Activated naive CD8-positive, alpha-beta T cell treated with anti-CD3 and anti-CD28 coated beads, Interleukin-2, amount 10 ng/mL, durations not matched to agents 7 days and 5 days (primary cell): ENCODE data around the gene RNASE9. TPM values are rescaled to one million over a fixed set of nuclear protein-coding genes. Genes with fewer than 3 reads are reported as not detected.
"Not testable (repeated sequence)": the region's sequence is repeated elsewhere in the genome, so short reads cannot be mapped to it uniquely, and the experiment has no call there.

ENCODE experiments used
- ATAC-seq: fragments of 150-1000 bp; cut with Tn5 transposase; one replicate; pipeline ENCODE4 v1.10.0; 2021; ENCODE audit warnings: low read depth, moderate library complexity
- POLR2A ChIA-PET: fragments of 350-600 bp; sonication (Branson Sonifier 250); formaldehyde crosslinking; loops from one replicate; lab custom pipeline; 2021; ENCODE audit warnings: antibody characterized with exemption; lab: Charles Lee
- DNase-seq: peaks from one replicate; pipeline ENCODE4 v3.0.0; 2021
- H3K27ac Mint-ChIP-seq: one replicate; pipeline ENCODE4 v1.8.0; 2022; ENCODE audit warnings: mild to moderate bottlenecking, mixed read lengths
- H3K27me3 Mint-ChIP-seq: one replicate; pipeline ENCODE4 v1.8.0; 2022; ENCODE audit warnings: mild to moderate bottlenecking, moderate library complexity, mixed read lengths
- H3K36me3 Mint-ChIP-seq: one replicate; pipeline ENCODE4 v1.8.0; 2021; ENCODE audit warnings: mild to moderate bottlenecking, mixed read lengths
- H3K4me1 Mint-ChIP-seq: one replicate; pipeline ENCODE4 v1.8.0; 2021; ENCODE audit warnings: mixed read lengths
- H3K4me3 Mint-ChIP-seq: one replicate; pipeline ENCODE4 v1.8.0; 2022; ENCODE audit warnings: mild to moderate bottlenecking, moderate library complexity, mixed read lengths
- H3K9me3 Mint-ChIP-seq: one replicate; pipeline ENCODE4 v1.8.0; 2021; ENCODE audit warnings: mixed read lengths
- total RNA-seq, 2 experiments: library from RNA; stranded (reverse); gene quantifications; one replicate each; pipeline ENCODE4 v1.2.3, GENCODE V29; 2021

Gene RNASE9
- total RNA-seq, 2 experiments from 2014 or later: not detected

DNA sequence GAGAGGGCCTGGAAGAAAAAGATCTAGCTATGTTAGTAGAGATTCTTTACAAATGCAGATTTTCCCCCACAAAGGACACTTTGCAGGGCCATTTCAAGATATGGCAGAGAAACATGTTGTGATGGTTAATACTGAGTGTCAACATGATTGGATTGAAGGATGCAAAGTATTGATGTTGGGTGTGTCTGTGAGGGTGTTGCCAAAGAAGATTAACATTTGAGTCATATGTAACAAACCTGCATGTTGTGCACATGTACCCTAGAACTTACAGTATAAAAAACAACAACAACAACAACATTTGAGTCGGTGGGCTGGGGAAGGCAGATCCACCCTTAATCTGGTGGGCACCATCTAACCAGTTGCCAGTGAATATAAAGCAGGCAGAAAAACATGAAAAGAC lies 6.4 kb upstream of the RNASE9 start:
- H3K27ac Mint-ChIP-seq, DNase-seq, H3K4me3 Mint-ChIP-seq, POLR2A ChIA-PET, ATAC-seq, H3K36me3 Mint-ChIP-seq, H3K4me1 Mint-ChIP-seq: not testable (repeated sequence)
- H3K27me3 Mint-ChIP-seq: peaks cover 14% of the 10 kb centered on the region
- peaks cover 12% of the 10 kb centered on the region for H3K9me3 Mint-ChIP-seq

DNA sequence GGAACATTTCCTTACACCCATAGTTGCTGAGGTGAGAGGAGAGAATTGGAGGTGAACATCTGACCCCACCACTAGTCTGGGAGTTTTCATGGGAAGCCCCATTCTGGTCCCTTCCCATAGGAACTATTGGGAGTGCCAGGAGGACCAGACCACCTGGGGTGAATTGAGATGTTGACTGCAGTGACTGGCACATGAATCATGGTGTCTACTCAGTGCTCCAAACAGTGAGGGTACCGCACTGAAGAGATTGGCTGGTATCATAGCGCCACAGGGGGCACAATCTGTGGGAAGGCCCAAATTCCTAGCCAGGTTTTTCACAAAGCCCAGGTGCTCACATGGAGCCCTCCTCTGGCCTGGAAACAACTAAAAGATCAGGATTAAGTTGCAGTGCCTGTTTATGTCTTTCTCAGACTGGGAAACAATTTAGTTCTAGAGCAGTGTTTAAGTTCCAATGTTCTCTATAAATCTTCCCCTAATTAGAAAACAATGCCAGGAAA lies 3.7 kb upstream of the RNASE9 start:
- Mint-ChIP-seq H3K36me3 (peaks cover 5% of the 10 kb centered on the region), H3K4me3 (no peak overlapping the region), H3K27ac (no peak overlapping the region), H3K4me1 (peaks cover 5% of the 10 kb centered on the region), H3K27me3 (peaks cover 17% of the 10 kb centered on the region), H3K9me3 (peaks cover 12% of the 10 kb centered on the region)
- DNase-seq (no peak), ATAC-seq (no peak)
- POLR2A ChIA-PET: no interaction called here

DNA sequence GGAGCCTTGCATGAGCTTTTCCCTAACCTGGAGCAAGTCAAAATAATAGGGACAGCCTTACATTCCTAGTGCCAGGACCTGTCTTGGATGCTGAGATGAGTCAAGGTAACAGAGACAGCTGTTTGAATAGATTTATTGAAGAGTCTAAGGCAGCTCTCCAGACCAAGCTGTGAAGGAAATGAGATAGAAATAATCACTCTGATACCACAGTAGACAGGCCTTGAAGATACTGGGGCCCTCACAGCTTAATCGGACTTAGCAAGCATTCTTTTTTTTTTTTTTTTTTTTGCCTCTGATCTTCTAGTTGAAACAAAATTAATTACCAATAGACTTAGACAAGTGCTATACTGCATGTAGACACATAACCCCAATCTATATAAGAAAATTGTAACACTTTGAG lies 3.1 kb upstream of the RNASE9 start:
- H3K27me3 Mint-ChIP-seq: peaks cover 20% of the 10 kb centered on the region
- POLR2A ChIA-PET: no interaction called here
- H3K4me1 Mint-ChIP-seq: peaks cover 5% of the 10 kb centered on the region
- DNase-seq (no peak), ATAC-seq (no peak)
- peaks cover 7% of the 10 kb centered on the region for H3K9me3 Mint-ChIP-seq
- H3K36me3 Mint-ChIP-seq: peaks cover 4% of the 10 kb centered on the region
- H3K27ac Mint-ChIP-seq: no peak overlapping the region
- H3K4me3 Mint-ChIP-seq: no peak overlapping the region

DNA sequence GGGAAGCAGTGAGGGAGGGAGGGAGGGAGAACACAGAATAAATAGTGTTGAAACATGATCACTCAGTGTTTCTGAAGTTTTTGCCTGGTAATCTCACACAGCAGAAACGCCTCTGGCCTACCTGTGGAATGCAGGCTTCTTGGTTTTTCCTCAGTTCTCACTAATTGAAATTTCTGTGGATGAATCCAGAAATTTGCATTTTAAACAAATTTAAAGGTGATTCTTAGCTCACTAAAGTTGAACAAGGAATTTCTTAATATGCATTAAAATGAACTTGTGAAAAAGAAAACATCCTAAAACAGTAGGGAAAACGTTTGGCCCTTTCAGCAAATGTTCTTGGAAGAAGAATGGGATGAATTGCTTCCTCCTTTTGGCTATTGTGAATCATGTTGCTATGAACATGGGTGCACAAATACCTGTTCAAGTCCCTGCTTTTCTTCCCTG lies 1.4 kb downstream of the RNASE9 start:
- H3K27me3 Mint-ChIP-seq: peaks cover 28% of the 10 kb centered on the region
- no peak overlapping the region for H3K4me3 Mint-ChIP-seq
- DNase-seq (no peak), ATAC-seq (no peak)
- POLR2A ChIA-PET: no interaction called here
- no peak overlapping the region for H3K27ac Mint-ChIP-seq
- no peaks in the 10 kb centered on the region for H3K4me1 Mint-ChIP-seq
- no peaks in the 10 kb centered on the region for H3K36me3 Mint-ChIP-seq
- no peaks in the 10 kb centered on the region for H3K9me3 Mint-ChIP-seq

DNA sequence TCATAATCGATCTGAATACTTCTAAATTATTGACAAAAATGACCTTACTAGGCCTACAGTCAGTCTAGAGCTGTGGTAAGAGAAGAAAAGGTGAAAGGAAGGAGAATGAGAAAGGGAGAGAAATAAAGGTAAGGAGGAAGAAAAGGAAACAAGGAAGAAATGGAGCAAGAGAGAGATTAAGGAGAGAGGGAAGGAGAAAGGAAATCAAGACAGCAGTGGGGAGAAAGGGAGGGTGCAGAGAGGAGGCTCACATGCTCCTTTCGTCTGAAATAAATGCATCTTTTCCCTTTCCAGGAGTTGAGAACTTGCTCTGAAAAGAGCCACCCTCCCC lies 3.7 kb downstream of the RNASE9 start:
- no peaks in the 10 kb centered on the region for H3K36me3 Mint-ChIP-seq
- DNase-seq (no peak), ATAC-seq (no peak)
- H3K9me3 Mint-ChIP-seq: no peaks in the 10 kb centered on the region
- H3K27ac Mint-ChIP-seq: no peak overlapping the region
- peaks cover 14% of the 10 kb centered on the region for H3K27me3 Mint-ChIP-seq
- no peaks in the 10 kb centered on the region for H3K4me1 Mint-ChIP-seq
- POLR2A ChIA-PET: no interaction called here
- no peak overlapping the region for H3K4me3 Mint-ChIP-seq

DNA sequence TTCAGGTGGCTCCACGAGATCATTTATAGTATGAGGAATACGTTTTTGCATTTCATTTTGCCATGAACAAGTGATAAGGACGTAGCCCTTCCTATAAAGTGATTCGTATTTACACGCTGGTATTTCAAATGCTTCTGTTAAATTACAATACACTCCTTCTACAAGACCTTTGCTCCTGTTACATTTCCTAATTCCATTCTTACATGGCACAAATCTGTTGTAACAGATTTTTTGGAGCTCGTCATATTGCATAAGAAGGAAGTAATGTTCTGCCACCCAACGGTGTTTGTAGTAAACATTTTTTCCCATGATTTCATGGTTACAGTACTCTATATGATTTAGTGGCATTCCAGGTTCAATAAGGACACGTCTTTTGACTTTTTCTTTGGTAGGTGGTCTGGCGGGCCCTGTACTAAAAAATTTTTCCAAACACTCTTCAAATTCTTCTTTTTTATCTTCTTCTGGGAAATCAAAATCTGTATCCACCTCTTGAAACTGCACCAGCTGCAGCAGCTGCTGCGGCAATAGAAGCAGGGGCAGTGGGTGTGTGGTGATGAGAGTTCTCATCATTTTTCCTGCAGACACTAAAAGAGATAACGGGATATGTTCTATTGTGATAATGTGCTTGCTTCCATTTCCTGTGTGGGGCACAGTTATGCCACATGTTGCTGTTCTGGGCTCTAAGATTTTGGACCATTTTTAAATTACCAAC lies 4.2 kb downstream of the RNASE9 start:
- no peaks in the 10 kb centered on the region for H3K36me3 Mint-ChIP-seq
- ATAC-seq (no peak), DNase-seq (no peak)
- no peak overlapping the region for H3K4me3 Mint-ChIP-seq
- peaks cover 14% of the 10 kb centered on the region for H3K27me3 Mint-ChIP-seq
- no peaks in the 10 kb centered on the region for H3K9me3 Mint-ChIP-seq
- POLR2A ChIA-PET: no interaction called here
- no peak overlapping the region for H3K27ac Mint-ChIP-seq
- no peaks in the 10 kb centered on the region for H3K4me1 Mint-ChIP-seq

DNA sequence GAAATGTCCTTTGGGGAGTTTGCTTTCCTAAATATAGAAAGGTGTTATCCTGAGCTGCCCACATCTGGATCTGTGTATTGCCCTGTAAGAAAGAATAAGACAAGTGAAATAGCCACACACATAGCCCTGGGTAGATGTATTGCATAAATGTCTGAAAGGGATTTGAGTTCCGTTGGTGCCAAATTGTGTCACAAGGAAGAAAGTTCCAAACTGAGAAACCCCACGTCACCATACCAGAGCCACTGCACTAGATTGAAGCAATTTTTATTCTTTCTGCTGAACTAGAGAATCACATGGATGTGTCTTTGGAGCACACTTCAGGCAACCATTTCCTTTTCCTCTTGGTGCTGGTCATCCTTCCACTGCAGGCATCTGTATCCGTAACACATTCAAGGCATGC lies 5.0 kb downstream of the RNASE9 start:
- Mint-ChIP-seq H3K4me3 (no peak overlapping the region), H3K9me3 (no peaks in the 10 kb centered on the region), H3K36me3 (no peaks in the 10 kb centered on the region), H3K27ac (no peak overlapping the region), H3K4me1 (no peaks in the 10 kb centered on the region), H3K27me3 (peaks cover 11% of the 10 kb centered on the region)
- POLR2A ChIA-PET: no interaction called here
- DNase-seq: no peak
- ATAC-seq: no peak

DNA sequence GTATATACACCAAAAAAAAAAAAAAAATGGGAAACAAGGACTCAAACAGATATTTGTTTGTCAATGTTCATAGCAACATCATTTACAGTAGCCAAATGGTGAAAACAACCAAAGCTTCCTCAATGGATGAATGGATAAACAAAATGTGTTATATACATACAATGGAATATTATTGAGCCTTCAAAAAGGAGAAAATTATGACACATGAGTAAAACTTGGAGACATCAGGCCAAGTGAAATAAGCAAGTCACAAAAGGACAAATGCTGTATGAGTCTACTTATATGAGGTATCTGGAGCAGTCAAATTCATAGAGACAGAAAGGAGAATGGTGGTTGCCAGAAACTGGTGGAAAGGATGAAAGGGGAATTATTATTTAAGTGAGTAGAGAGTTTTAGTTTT lies 7.8 kb downstream of the RNASE9 start:
- H3K4me1 Mint-ChIP-seq: no peaks in the 10 kb centered on the region
- ATAC-seq (no peak), DNase-seq (no peak)
- H3K36me3 Mint-ChIP-seq: no peaks in the 10 kb centered on the region
- POLR2A ChIA-PET: no interaction called here
- H3K27me3 Mint-ChIP-seq: peaks cover 7% of the 10 kb centered on the region
- H3K27ac Mint-ChIP-seq: no peak overlapping the region
- no peak overlapping the region for H3K4me3 Mint-ChIP-seq
- H3K9me3 Mint-ChIP-seq: no peaks in the 10 kb centered on the region

DNA sequence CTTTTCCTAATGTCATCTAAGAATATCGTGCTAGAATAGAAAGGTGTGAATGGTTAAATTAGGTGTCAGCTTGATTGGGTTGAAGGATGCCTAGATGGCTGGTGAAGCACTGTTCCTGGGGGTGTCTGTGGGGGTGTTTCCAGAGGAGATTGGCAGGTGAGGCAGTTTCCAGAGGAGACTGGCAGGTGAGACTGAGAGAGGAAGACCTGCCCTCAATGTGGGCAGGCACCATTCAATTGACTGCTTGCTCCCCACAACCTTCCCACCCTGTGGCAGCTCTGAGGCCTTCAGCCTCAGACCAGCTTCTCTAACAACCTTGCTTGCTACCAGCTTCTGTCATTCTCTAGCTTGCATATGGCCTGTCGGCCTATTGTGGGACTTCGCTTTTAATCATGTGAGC lies 9.2 kb downstream of the RNASE9 start:
- Mint-ChIP-seq H3K27me3 (peaks cover 3% of the 10 kb centered on the region), H3K4me3 (no peak overlapping the region), H3K36me3 (no peaks in the 10 kb centered on the region), H3K9me3 (no peaks in the 10 kb centered on the region), H3K4me1 (no peaks in the 10 kb centered on the region), H3K27ac (no peak overlapping the region)
- DNase-seq (no peak), ATAC-seq (no peak)
- POLR2A ChIA-PET: no interaction called here

DNA sequence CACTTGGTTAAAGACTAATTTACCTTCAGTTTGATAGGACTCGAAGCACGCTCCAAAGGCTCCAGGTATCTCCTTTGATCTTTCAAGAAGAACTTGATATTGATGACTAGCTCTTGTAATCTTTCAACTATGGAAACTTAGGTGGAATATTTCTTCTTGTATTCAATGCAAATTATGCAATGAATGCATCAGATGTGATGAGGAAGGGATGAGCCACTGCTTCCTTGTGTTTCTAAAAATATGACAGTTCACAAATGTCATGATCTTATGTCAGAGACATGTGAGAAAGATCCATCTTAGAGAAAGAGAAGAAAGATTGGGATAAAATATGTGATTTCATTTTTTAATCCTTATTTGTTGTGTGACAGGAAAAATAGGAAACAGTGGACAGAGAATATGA lies 9.9 kb downstream of the RNASE9 start:
- Mint-ChIP-seq H3K4me3 (no peak overlapping the region), H3K36me3 (no peaks in the 10 kb centered on the region), H3K4me1 (no peaks in the 10 kb centered on the region), H3K9me3 (no peaks in the 10 kb centered on the region), H3K27me3 (peaks cover 6% of the 10 kb centered on the region), H3K27ac (no peak overlapping the region)
- POLR2A ChIA-PET: no interaction called here
- ATAC-seq: no peak
- no peak for DNase-seq

DNA sequence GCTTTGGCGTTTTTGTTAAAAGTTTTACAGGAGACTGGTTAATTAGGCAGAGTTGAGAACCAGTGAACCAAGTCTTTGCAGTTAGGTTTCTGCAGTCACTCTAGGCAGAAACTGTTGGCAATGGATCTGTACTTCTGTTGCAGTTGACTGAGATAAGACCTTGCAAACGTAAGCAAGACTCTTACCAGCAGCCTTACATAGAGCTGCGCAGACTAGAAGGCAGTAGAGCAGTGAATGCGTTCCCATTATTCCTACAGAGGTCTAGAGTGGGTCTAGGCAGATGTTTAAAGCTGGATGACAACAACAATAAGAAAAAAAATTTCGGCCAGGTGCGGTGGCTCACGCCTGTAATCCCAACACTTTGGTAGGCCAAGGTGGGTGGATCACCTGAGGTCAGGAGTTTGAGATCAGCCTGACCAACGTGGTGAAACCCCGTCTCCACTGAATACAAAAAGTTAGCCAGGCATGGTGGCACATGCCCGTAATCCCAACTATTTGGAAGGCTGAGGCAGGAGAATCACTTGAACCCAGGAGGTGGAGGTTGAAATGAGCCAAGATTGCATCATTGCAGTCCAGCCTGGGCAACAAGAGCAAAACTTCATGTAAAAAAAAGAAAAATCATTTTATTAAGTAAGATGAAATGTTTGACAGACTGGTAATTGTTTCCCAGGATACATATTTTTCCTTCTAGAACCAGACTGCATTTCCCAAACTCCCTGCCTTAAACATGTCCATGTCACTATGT lies 12.3 kb downstream of the RNASE9 start:
- Mint-ChIP-seq H3K36me3 (peaks cover 2% of the 10 kb centered on the region), H3K4me3 (no peak overlapping the region), H3K27me3 (peaks cover 11% of the 10 kb centered on the region), H3K9me3 (peaks cover 1% of the 10 kb centered on the region), H3K27ac (no peak overlapping the region), H3K4me1 (no peaks in the 10 kb centered on the region)
- ATAC-seq (no peak), DNase-seq (no peak)
- POLR2A ChIA-PET: no interaction called here

DNA sequence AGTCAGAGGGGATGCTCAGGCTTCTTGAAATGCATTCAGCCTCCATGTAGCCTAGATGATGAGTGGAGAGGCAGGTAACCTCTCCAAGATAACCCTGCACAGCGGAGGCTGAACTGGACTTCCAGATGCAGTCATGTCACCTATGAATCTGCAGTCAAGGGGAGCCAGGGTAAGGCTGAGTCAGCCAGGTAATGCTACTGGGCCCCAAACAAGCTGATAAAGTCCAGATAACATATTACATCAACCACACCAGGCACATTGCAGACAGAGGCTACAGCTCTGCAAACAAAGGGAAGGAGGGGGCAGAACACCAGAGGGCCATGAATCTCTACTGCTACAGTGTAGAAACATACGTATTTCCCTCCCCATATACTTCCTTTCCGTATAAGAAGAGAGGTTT lies 14.0 kb downstream of the RNASE9 start:
- ATAC-seq (no peak), DNase-seq (no peak)
- peaks cover 13% of the 10 kb centered on the region for H3K27me3 Mint-ChIP-seq
- H3K9me3 Mint-ChIP-seq: peaks cover 1% of the 10 kb centered on the region
- peaks cover 2% of the 10 kb centered on the region for H3K36me3 Mint-ChIP-seq
- no peaks in the 10 kb centered on the region for H3K4me1 Mint-ChIP-seq
- POLR2A ChIA-PET: no interaction called here
- H3K4me3 Mint-ChIP-seq: no peak overlapping the region
- no peak overlapping the region for H3K27ac Mint-ChIP-seq

DNA sequence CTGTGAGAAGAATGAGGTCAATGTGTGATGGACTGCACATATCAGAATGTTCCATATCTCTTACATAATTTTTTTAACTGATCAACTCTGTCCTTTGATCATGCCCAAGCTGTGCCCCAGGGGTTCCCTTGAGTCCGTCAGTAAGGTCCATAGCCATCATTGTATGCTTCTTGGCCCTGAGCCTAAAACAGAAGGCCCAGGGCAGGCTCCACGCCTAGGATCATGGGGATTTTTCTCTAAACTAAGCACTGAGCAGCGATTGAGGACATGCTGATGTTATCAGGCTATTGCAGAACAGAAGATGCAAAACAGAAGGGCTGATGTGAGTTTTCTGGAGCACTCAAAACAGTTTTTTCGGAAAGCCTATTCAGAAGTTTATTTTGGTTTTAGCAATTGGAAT lies 20.9 kb downstream of the RNASE9 start:
- Mint-ChIP-seq H3K27ac (no peak overlapping the region), H3K36me3 (no peaks in the 10 kb centered on the region), H3K4me1 (no peaks in the 10 kb centered on the region), H3K9me3 (no peaks in the 10 kb centered on the region), H3K27me3 (peaks cover 6% of the 10 kb centered on the region), H3K4me3 (no peak overlapping the region)
- POLR2A ChIA-PET: no interaction called here
- DNase-seq (no peak), ATAC-seq (no peak)
